Spleen (tissue), 11 donors: ENCODE data around the gene MT1B. TPM values are rescaled to one million over a fixed set of nuclear protein-coding genes. Genes with fewer than 3 reads are reported as not detected.

Experiments
- DNase-seq: peaks from one replicate; pipeline ENCODE4 v3.0.0-alpha.2; 2020
- H3K27ac ChIP-seq, 8 donors: fragments of 200-600 bp; sonication (generic) in 7 of 8; 1 replicate in 4 of 8; 2 replicates in 4 of 8; pipeline versions ENCODE4 v1.5.0 to v1.8.0; 2016 to 2021; ENCODE audit warnings: inconsistent platforms in 4 of 8, mild to moderate bottlenecking in 4 of 8, moderate library complexity in 1 of 8
- H3K27me3 ChIP-seq, 7 donors: fragments of 200-600 bp; sonication (generic) in 6 of 7; replicated peaks in 1 of 7; 1 replicate in 4 of 7; 2 replicates in 3 of 7; pipeline versions ENCODE4 v1.5.0 to v1.8.0; 2016 to 2021; ENCODE audit warnings: inconsistent platforms in 3 of 7, mild to moderate bottlenecking in 1 of 7
- H3K36me3 ChIP-seq, 6 donors: fragments of 200-600 bp; sonication (generic) in 5 of 6; 1 replicate in 4 of 6; 2 replicates in 2 of 6; pipeline versions ENCODE4 v1.5.0 to v1.8.0; 2016 to 2021; ENCODE audit warnings: inconsistent platforms in 2 of 6
- H3K4me1 ChIP-seq, 6 donors: fragments of 200-600 bp; sonication (generic) in 5 of 6; 1 replicate in 3 of 6; 2 replicates in 3 of 6; pipeline versions ENCODE4 v1.5.0 to v1.8.0; 2016 to 2021; ENCODE audit warnings: inconsistent platforms in 3 of 6
- H3K4me3 ChIP-seq, 8 donors: fragments of 200-600 bp; sonication (generic) in 7 of 8; 1 replicate in 4 of 8; 2 replicates in 4 of 8; pipeline versions ENCODE4 v1.5.0 to v1.8.0; 2016 to 2021; ENCODE audit warnings: inconsistent platforms in 4 of 8, mild to moderate bottlenecking in 4 of 8, moderate library complexity in 2 of 8
- H3K9me3 ChIP-seq, 8 donors: fragments of 200-600 bp; sonication (generic) in 7 of 8; 1 replicate in 4 of 8; 2 replicates in 4 of 8; pipeline versions ENCODE4 v1.5.0 to v1.8.0; 2016 to 2021; ENCODE audit warnings: inconsistent platforms in 4 of 8
- CTCF ChIP-seq, 11 experiments: fragments of 200-600 bp in 7 of 11; fragments of 450-650 bp in 4 of 11; sonication (generic) in 4 of 11; IDR thresholded peaks in 8 of 11; conservative IDR thresholded peaks in 3 of 11; 1 replicate in 7 of 11; 2 replicates in 4 of 11; pipeline versions ENCODE4 v1.4.0 to v1.8.0; 2016 to 2021; ENCODE audit warnings: antibody characterized with exemption in 11 of 11, inconsistent platforms in 4 of 11, mild to moderate bottlenecking in 1 of 11
- POLR2A ChIP-seq, 3 donors: fragments of 450-650 bp; IDR thresholded peaks; one replicate each; pipeline ENCODE4 v1.5.1; 2017; ENCODE audit warnings: antibody characterized with exemption in 3 of 3, mild to moderate bottlenecking in 1 of 3
- POLR2AphosphoS5 ChIP-seq, 3 donors: sonication (generic); formaldehyde crosslinking; IDR thresholded peaks; one replicate each; pipeline ENCODE4 v1.5.1; 2017; ENCODE audit warnings: antibody characterized with exemption in 3 of 3
- WGBS, 5 donors: extraction: QIAGEN DNeasy Blood & Tissue Kit in 3 of 5; methylation state at CpG; one replicate each; pipeline versions ENCODE4 v1.1.5 to v1.1.7; 2013 to 2018; 5-methylcytosine and 5-hydroxymethylcytosine counted together
- intact Hi-C: fragments of 100-400 bp; cut with DNase I; formaldehyde crosslinking; loops from one replicate; pipeline ENCODE4 v1.15.0; 2023; ENCODE audit warnings: low total_unique reads
- polyA plus RNA-seq, 3 donors: library from polyadenylated mRNA; stranded (reverse); fragments of 200-250 nt; gene quantifications; one replicate each; pipeline ENCODE4 v1.2.1, GENCODE V29; 2013
- total RNA-seq, 7 donors: library from RNA; depleted of rRNA in 3 of 7; stranded (reverse); fragments of >200 nt in 3 of 7; fragmentation: NEBNext Ultra II Directional in 4 of 7; extraction: Animal tissue kit (Norgen Biotek cat#: 25700) in 4 of 7; gene quantifications; one replicate each; pipeline versions ENCODE4 v1.1.0 to v1.2.1, GENCODE V29; 2016 to 2021
- donor health status: healthy with polysubstance abuse.
- donor health status: DM: no; HTN: no; CAD: no; lungs with moderate emphysema.
- donor health status: DM: no; HTN: no; CAD: no.
- donor health status: Bipolar disorder and iron deficiency.
- donor health status: healthy.
- donor health status: DM: no; HTN: no; CAD: no.
- donor health status: DM: yes; HTN: yes; CAD: no.

The MT1B gene
- total and polyA plus RNA-seq, 10 donors: not detected

- Histone ChIP-seq H3K27ac (peak within 1 kb of the TSS in 6 of 8 donors; percentile 10 to 52 (median 40)), H3K4me1 (peaks cover 14 to 39% (median 26%) of the 10 kb centered on the region in 6 donors), H3K9me3 (no peaks in the 10 kb centered on the region), H3K27me3 (peaks cover 5 to 90% (median 67%) of the 10 kb centered on the region in 7 donors), H3K36me3 (no peaks in the 10 kb centered on the region), H3K4me3 (peak within 1 kb of the TSS; percentile 6 to 66 (median 34))
- intact Hi-C loops: no loop called here
- DNase-seq: peak; percentile 79
- peak; percentile 58 to 87 (median 79) for TF ChIP-seq POLR2AphosphoS5 (IDR thresholded peaks at IDR 0.05)
- no peak for TF ChIP-seq POLR2A (IDR thresholded peaks at IDR 0.05)
- WGBS, 5 donors: 5 to 14% (median 7%) methylated on average over 47 to 68 of the region's 68 CpGs
Observed at GRCh38 chr16:56637814-56638750, 13.6 kb upstream of the MT1B start, which contains the start of gene MT1A. MT1A (plus strand) TSS chr16:56638666; CDS start chr16:56638739, 73 bp downstream.

GRCh38 chr16:56639045-56639444 is 12.6 kb upstream of the MT1B start:
- Histone ChIP-seq H3K27me3 (peaks cover 5 to 90% (median 62%) of the 10 kb centered on the region in 7 donors), H3K36me3 (no peaks in the 10 kb centered on the region)

GRCh38 chr16:56640076-56640475 is 11.6 kb upstream of the MT1B start:
- 84 to 96% (median 90%) methylated on average over 1 of the region's 1 CpG for WGBS, 5 donors
- DNase-seq: no peak
- no peak for TF ChIP-seq POLR2A (IDR thresholded peaks at IDR 0.05)
- no peak for TF ChIP-seq POLR2AphosphoS5 (IDR thresholded peaks at IDR 0.05)
- Histone ChIP-seq H3K4me1 (peaks cover 16 to 45% (median 35%) of the 10 kb centered on the region in 6 donors), H3K36me3 (no peaks in the 10 kb centered on the region), H3K27ac (no peak overlapping the region), H3K27me3 (peaks cover 5 to 90% (median 52%) of the 10 kb centered on the region in 7 donors), H3K4me3 (no peak overlapping the region), H3K9me3 (no peaks in the 10 kb centered on the region)
- intact Hi-C loops: no loop called here

More at GRCh38 chr16:56639045-56639444, 12.6 kb upstream of the MT1B start:
- WGBS, 5 donors: 33 to 68% (median 53%) methylated on average over 1 of the region's 1 CpG
- Histone ChIP-seq H3K27ac (no peak overlapping the region), H3K9me3 (no peaks in the 10 kb centered on the region), H3K4me1 (peaks cover 18 to 48% (median 35%) of the 10 kb centered on the region in 6 donors), H3K4me3 (no peak overlapping the region)
- TF ChIP-seq POLR2AphosphoS5 (IDR thresholded peaks at IDR 0.05): no peak
- no peak for TF ChIP-seq CTCF (IDR thresholded peaks at IDR 0.05 in 8 of 11, conservative IDR thresholded peaks at IDR 0.05 in 3 of 11)
- TF ChIP-seq POLR2A (IDR thresholded peaks at IDR 0.05): no peak
- DNase-seq: no peak
- intact Hi-C loops: no loop called here

GRCh38 chr16:56641166-56641565 is 10.5 kb upstream of the MT1B start:
- Histone ChIP-seq H3K9me3 (no peaks in the 10 kb centered on the region), H3K4me3 (no peak overlapping the region), H3K27ac (no peak overlapping the region), H3K4me1 (peaks cover 9 to 34% (median 27%) of the 10 kb centered on the region in 6 donors), H3K36me3 (no peaks in the 10 kb centered on the region), H3K27me3 (peaks cover 0 to 89% (median 41%) of the 10 kb centered on the region in 7 donors)
- no peak for TF ChIP-seq CTCF (IDR thresholded peaks at IDR 0.05 in 8 of 11, conservative IDR thresholded peaks at IDR 0.05 in 3 of 11)
- no peak for TF ChIP-seq POLR2AphosphoS5 (IDR thresholded peaks at IDR 0.05)
- no peak for TF ChIP-seq POLR2A (IDR thresholded peaks at IDR 0.05)
- 84 to 98% (median 94%) methylated on average over 2 of the region's 2 CpGs for WGBS, 5 donors
- no peak for DNase-seq
- intact Hi-C loops: no loop called here
